ENCODE measurements around the gene FGF6.

FGF6 gene

GRCh38 chr12:4435537-4435936, 10.1 kb downstream of the FGF6 start:
- TF ChIP-seq EZH2 (IDR thresholded peaks at IDR 0.05; ENCODE audit: borderline replicate concordance, low read length) (no peak), CTCF (IDR thresholded peaks at IDR 0.05; ENCODE audit: low read length) (no peak)
- H3K9me3 ChIP-seq (ENCODE audit: low read length): no peaks in the 10 kb centered on the region
- H4K20me1 ChIP-seq (ENCODE audit: insufficient read depth, low read length): no peaks in the 10 kb centered on the region
- H3K4me2 ChIP-seq (ENCODE audit: low read length): no peak overlapping the region
- peaks cover under 1% of the 10 kb centered on the region; the same call in 1 of the 2 replicates for H3K27me3 ChIP-seq (ENCODE audit: insufficient read depth, low read length)
- H3K4me1 ChIP-seq (ENCODE audit: insufficient read depth, low read length, severe bottlenecking): no peaks in the 10 kb centered on the region
- H3K36me3 ChIP-seq (ENCODE audit: insufficient read depth, low read length): no peaks in the 10 kb centered on the region
- no peak overlapping the region for H3K9ac ChIP-seq (ENCODE audit: low read length)
- H3K79me2 ChIP-seq (ENCODE audit: insufficient read depth, low read length): no peaks in the 10 kb centered on the region
- H3F3A ChIP-seq (ENCODE audit: insufficient read depth, low read length): no peaks in the 10 kb centered on the region
- no peak overlapping the region for H3K27ac ChIP-seq (ENCODE audit: low read depth, low read length, poor library complexity, severe bottlenecking)
- no peak overlapping the region for H3K4me3 ChIP-seq (ENCODE audit: low read depth, low read length, poor library complexity, severe bottlenecking)
- no peak overlapping the region for H2AFZ ChIP-seq (ENCODE audit: low read length)
- H3K9me2 ChIP-seq (ENCODE audit: low read depth, low read length): no peaks in the 10 kb centered on the region

- TF ChIP-seq EZH2 (IDR thresholded peaks at IDR 0.05; ENCODE audit: borderline replicate concordance, low read length): no peak
- no peak for TF ChIP-seq CTCF (IDR thresholded peaks at IDR 0.05; ENCODE audit: low read length)
- Histone ChIP-seq H3K9ac (ENCODE audit: low read length) (no peak overlapping the region), H3K4me2 (ENCODE audit: low read length) (no peak overlapping the region), H4K20me1 (ENCODE audit: insufficient read depth, low read length) (no peaks in the 10 kb centered on the region), H3F3A (ENCODE audit: insufficient read depth, low read length) (no peaks in the 10 kb centered on the region), H3K4me1 (ENCODE audit: insufficient read depth, low read length, severe bottlenecking) (no peaks in the 10 kb centered on the region), H3K27ac (ENCODE audit: low read depth, low read length, poor library complexity, severe bottlenecking) (no peak overlapping the region), H3K36me3 (ENCODE audit: insufficient read depth, low read length) (no peaks in the 10 kb centered on the region), H3K4me3 (ENCODE audit: low read depth, low read length, poor library complexity, severe bottlenecking) (no peak overlapping the region), H3K9me2 (ENCODE audit: low read depth, low read length) (no peaks in the 10 kb centered on the region), H3K27me3 (ENCODE audit: insufficient read depth, low read length) (no peaks in the 10 kb centered on the region; the same call in 1 of the 2 replicates), H3K79me2 (ENCODE audit: insufficient read depth, low read length) (no peaks in the 10 kb centered on the region), H3K9me3 (ENCODE audit: low read length) (no peaks in the 10 kb centered on the region), H2AFZ (ENCODE audit: low read length) (no peak overlapping the region)
Observed at GRCh38 chr12:4434706-4435425, 10.7 kb downstream of the FGF6 start.

- no peak for TF ChIP-seq CTCF (IDR thresholded peaks at IDR 0.05; ENCODE audit: low read length)
- no peak for TF ChIP-seq EZH2 (IDR thresholded peaks at IDR 0.05; ENCODE audit: borderline replicate concordance, low read length)
- no peaks in the 10 kb centered on the region for H3K9me3 ChIP-seq (ENCODE audit: low read length)
- H3K36me3 ChIP-seq (ENCODE audit: insufficient read depth, low read length): no peaks in the 10 kb centered on the region
- no peaks in the 10 kb centered on the region for H3F3A ChIP-seq (ENCODE audit: insufficient read depth, low read length)
- H2AFZ ChIP-seq (ENCODE audit: low read length): no peak overlapping the region
- H3K9ac ChIP-seq (ENCODE audit: low read length): no peak overlapping the region
- no peaks in the 10 kb centered on the region for H3K4me1 ChIP-seq (ENCODE audit: insufficient read depth, low read length, severe bottlenecking)
- no peak overlapping the region for H3K27ac ChIP-seq (ENCODE audit: low read depth, low read length, poor library complexity, severe bottlenecking)
- no peak overlapping the region for H3K4me3 ChIP-seq (ENCODE audit: low read depth, low read length, poor library complexity, severe bottlenecking)
- H4K20me1 ChIP-seq (ENCODE audit: insufficient read depth, low read length): no peaks in the 10 kb centered on the region
- no peaks in the 10 kb centered on the region; the same call in 1 of the 2 replicates for H3K27me3 ChIP-seq (ENCODE audit: insufficient read depth, low read length)
- no peaks in the 10 kb centered on the region for H3K9me2 ChIP-seq (ENCODE audit: low read depth, low read length)
- H3K4me2 ChIP-seq (ENCODE audit: low read length): no peak overlapping the region
- no peaks in the 10 kb centered on the region for H3K79me2 ChIP-seq (ENCODE audit: insufficient read depth, low read length)
Observed at GRCh38 chr12:4434301-4434700, 11.3 kb downstream of the FGF6 start.

Data from OCI-LY1 (cell line).